ENCODE data around the gene CDKN2D. TPM values are rescaled to one million over a fixed set of nuclear protein-coding genes. Genes with fewer than 3 reads are reported as not detected.

The CDKN2D gene
- total RNA-seq, 1 donor from 2014 or later, result 13.0 TPM

GRCh38 chr19:10548746-10549276 lies 20.0 kb downstream of the CDKN2D start:
- H3K27me3 Mint-ChIP-seq (ENCODE audit: unreplicated experiment), result no peaks in the 10 kb centered on the region
- no peak for TF ChIP-seq CTCF (IDR thresholded peaks at IDR 0.05)
- no peaks in the 10 kb centered on the region for H3K9me3 Mint-ChIP-seq (ENCODE audit: unreplicated experiment)
- DNase-seq (ENCODE audit: extremely low spot score, unreplicated experiment), result no peak
- H3K4me1 Mint-ChIP-seq (ENCODE audit: unreplicated experiment), result peaks cover 10% of the 10 kb centered on the region
- H3K27ac Mint-ChIP-seq (ENCODE audit: unreplicated experiment), result no peak overlapping the region
- peaks cover 23% of the 10 kb centered on the region for H3K36me3 Mint-ChIP-seq (ENCODE audit: unreplicated experiment)
- no peak overlapping the region for H3K4me3 Mint-ChIP-seq (ENCODE audit: unreplicated experiment)

GRCh38 chr19:10546817-10547216 lies 22.0 kb downstream of the CDKN2D start:
- no peaks in the 10 kb centered on the region for H3K9me3 Mint-ChIP-seq (ENCODE audit: unreplicated experiment)
- H3K4me1 Mint-ChIP-seq (ENCODE audit: unreplicated experiment), result peaks cover 10% of the 10 kb centered on the region
- DNase-seq (ENCODE audit: extremely low spot score, unreplicated experiment), result no peak
- peaks cover 14% of the 10 kb centered on the region for H3K36me3 Mint-ChIP-seq (ENCODE audit: unreplicated experiment)
- TF ChIP-seq CTCF (IDR thresholded peaks at IDR 0.05), result no peak
- no peak overlapping the region for H3K4me3 Mint-ChIP-seq (ENCODE audit: unreplicated experiment)
- H3K27me3 Mint-ChIP-seq (ENCODE audit: unreplicated experiment), result no peaks in the 10 kb centered on the region
- H3K27ac Mint-ChIP-seq (ENCODE audit: unreplicated experiment), result no peak overlapping the region

- Mint-ChIP-seq H3K4me1 (ENCODE audit: unreplicated experiment) (peaks cover 12% of the 10 kb centered on the region), H3K9me3 (ENCODE audit: unreplicated experiment) (no peaks in the 10 kb centered on the region), H3K36me3 (ENCODE audit: unreplicated experiment) (peaks cover 2% of the 10 kb centered on the region), H3K27ac (ENCODE audit: unreplicated experiment) (peak overlapping the region; percentile 71), H3K4me3 (ENCODE audit: unreplicated experiment) (peak overlapping the region; percentile 82), H3K27me3 (ENCODE audit: unreplicated experiment) (no peaks in the 10 kb centered on the region)
- TF ChIP-seq CTCF (IDR thresholded peaks at IDR 0.05), result no peak
- DNase-seq (ENCODE audit: extremely low spot score, unreplicated experiment), result no peak
These were observed 24.0 kb downstream of the CDKN2D start for GRCh38 chr19:10544753-10545251.

- DNase-seq (ENCODE audit: extremely low spot score, unreplicated experiment), result no peak
- peaks cover 2% of the 10 kb centered on the region for H3K36me3 Mint-ChIP-seq (ENCODE audit: unreplicated experiment)
These were observed 24.5 kb downstream of the CDKN2D start for GRCh38 chr19:10544242-10544752.

More at GRCh38 chr19:10544242-10544752, 24.5 kb downstream of the CDKN2D start:
- Mint-ChIP-seq H3K27me3 (ENCODE audit: unreplicated experiment) (no peaks in the 10 kb centered on the region), H3K9me3 (ENCODE audit: unreplicated experiment) (no peaks in the 10 kb centered on the region), H3K4me1 (ENCODE audit: unreplicated experiment) (peaks cover 12% of the 10 kb centered on the region), H3K4me3 (ENCODE audit: unreplicated experiment) (peak overlapping the region; percentile 82), H3K27ac (ENCODE audit: unreplicated experiment) (peak overlapping the region; percentile 71)
- no peak for TF ChIP-seq CTCF (IDR thresholded peaks at IDR 0.05)

Data from osteocyte (in vitro differentiated cells).